Breast epithelium (tissue), 4 donors: ENCODE measurements around the gene MAD1L1. TPM values are rescaled to one million over a fixed set of nuclear protein-coding genes. Genes with fewer than 3 reads are reported as not detected.

ENCODE experiments used
- DNase-seq, 2 donors: peaks; one replicate each; pipeline ENCODE4 v3.0.0-alpha.2; 2019; ENCODE audit warnings: low spot score in 2 of 2
- H3K27ac ChIP-seq, 2 donors: fragments of 200-600 bp; sonication (generic) in 1 of 2; one replicate each; pipeline ENCODE4 v1.5.1; 2016 to 2019; ENCODE audit warnings: mild to moderate bottlenecking in 1 of 2
- H3K27me3 ChIP-seq, 2 donors: fragments of 200-600 bp; sonication (generic) in 1 of 2; one replicate each; pipeline versions ENCODE4 v1.5.1 to v1.6.0; 2017 to 2019; ENCODE audit warnings: control low read depth in 1 of 2, mild to moderate bottlenecking in 1 of 2
- H3K36me3 ChIP-seq: fragments of 200-600 bp; one replicate; pipeline ENCODE4 v1.5.1; 2019
- H3K4me1 ChIP-seq, 2 donors: fragments of 200-600 bp; sonication (generic); one replicate each; pipeline ENCODE4 v1.5.1; 2016 to 2019; ENCODE audit warnings: control low read depth in 1 of 2
- H3K4me3 ChIP-seq, 3 donors: fragments of 200-600 bp; sonication (generic); 1 replicate in 2 of 3; 2 replicates in 1 of 3; pipeline ENCODE4 v1.5.1; 2016 to 2019; ENCODE audit warnings: mild to moderate bottlenecking in 3 of 3, moderate library complexity in 2 of 3
- H3K9me3 ChIP-seq, 2 donors: fragments of 200-600 bp; sonication (generic) in 1 of 2; one replicate each; pipeline ENCODE4 v1.5.1; 2016 to 2019; ENCODE audit warnings: control low read depth in 1 of 2
- CTCF ChIP-seq, 3 donors: fragments of 450-650 bp; IDR thresholded peaks; one replicate each; pipeline ENCODE4 v1.5.1; 2016 to 2017; ENCODE audit warnings: antibody characterized with exemption in 3 of 3, mild to moderate bottlenecking in 3 of 3, moderate library complexity in 3 of 3
- POLR2A ChIP-seq: fragments of 450-650 bp; IDR thresholded peaks from one replicate; pipeline ENCODE4 v1.6.1; 2016; ENCODE audit warnings: antibody characterized with exemption, mild to moderate bottlenecking, moderate library complexity
- POLR2AphosphoS5 ChIP-seq, 3 donors: sonication (generic); formaldehyde crosslinking; IDR thresholded peaks; one replicate each; pipeline ENCODE4 v1.6.1; 2017; ENCODE audit warnings: antibody characterized with exemption in 3 of 3
- intact Hi-C: fragments of 100-400 bp; cut with DNase I; formaldehyde crosslinking; loops from one replicate; pipeline ENCODE4 v1.15.1; 2023; ENCODE audit warnings: low total_unique reads
- total RNA-seq, 3 donors: library from RNA; depleted of rRNA; stranded (reverse); fragments of >200 nt; gene quantifications; one replicate each; pipeline ENCODE4 v1.1.0, GENCODE V29; 2016

The MAD1L1 gene
- total RNA-seq, 3 donors from 2014 or later: 27.7 to 33.9 (median 28.8) TPM

- intact Hi-C loops: no loop called here
- Histone ChIP-seq H3K4me3 (peak overlapping the region; percentile 72 to 100 (median 99)), H3K27ac (peak overlapping the region; percentile 62 to 75), H3K36me3 (no peaks in the 10 kb centered on the region), H3K9me3 (no peaks in the 10 kb centered on the region), H3K4me1 (peaks cover 6 to 11% of the 10 kb centered on the region in 2 donors), H3K27me3 (no peaks in the 10 kb centered on the region)
- no peak for DNase-seq
- TF ChIP-seq POLR2AphosphoS5 (IDR thresholded peaks at IDR 0.05): no peak
- TF ChIP-seq CTCF (IDR thresholded peaks at IDR 0.05): no peak
- TF ChIP-seq POLR2A: no peak
These were observed 566 bp downstream of the MAD1L1 start for GRCh38 chr7:2231992-2232765.

DNA sequence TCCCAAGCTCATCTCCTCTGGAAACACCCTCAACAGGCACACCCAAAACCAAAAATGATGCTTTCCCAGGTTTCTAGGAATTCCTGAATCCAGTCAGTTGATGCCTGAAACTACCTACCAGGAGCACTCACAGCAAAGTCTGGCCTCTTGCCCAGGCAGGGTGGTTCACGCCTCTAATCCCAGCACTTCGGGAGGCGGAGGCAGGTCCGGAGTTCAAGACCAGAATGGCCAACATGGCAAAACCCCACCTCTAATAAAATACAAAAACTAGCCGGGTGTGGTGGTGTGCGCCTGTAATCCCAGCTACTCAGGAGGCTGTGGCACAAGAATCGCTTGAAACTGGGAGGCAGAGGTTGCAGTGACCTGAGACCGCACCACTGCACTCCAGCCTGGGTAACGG, 1.9 kb downstream of the MAD1L1 start:
- no peak for TF ChIP-seq POLR2A
- no peak for TF ChIP-seq CTCF (IDR thresholded peaks at IDR 0.05)
- no peak for TF ChIP-seq POLR2AphosphoS5 (IDR thresholded peaks at IDR 0.05)
- no peaks in the 10 kb centered on the region for H3K9me3 ChIP-seq
- intact Hi-C loops: no loop called here
- no peak overlapping the region for H3K4me3 ChIP-seq
- no peak for DNase-seq
- H3K36me3 ChIP-seq: no peaks in the 10 kb centered on the region
- no peaks in the 10 kb centered on the region for H3K27me3 ChIP-seq
- no peak overlapping the region for H3K27ac ChIP-seq
- peaks cover 6 to 11% of the 10 kb centered on the region in 2 donors for H3K4me1 ChIP-seq

GRCh38 chr7:2230226-2230625, 2.5 kb downstream of the MAD1L1 start:
- H3K4me1 ChIP-seq: peaks cover 6 to 11% of the 10 kb centered on the region in 2 donors
- H3K4me3 ChIP-seq: no peak overlapping the region
- no peaks in the 10 kb centered on the region for H3K9me3 ChIP-seq
- no peaks in the 10 kb centered on the region for H3K36me3 ChIP-seq
- H3K27me3 ChIP-seq: no peaks in the 10 kb centered on the region
- TF ChIP-seq POLR2AphosphoS5 (IDR thresholded peaks at IDR 0.05) (no peak), POLR2A (no peak), CTCF (IDR thresholded peaks at IDR 0.05) (no peak)
- no peak for DNase-seq
- intact Hi-C loops: no loop called here
- H3K27ac ChIP-seq: no peak overlapping the region

- Histone ChIP-seq H3K27ac (no peak overlapping the region), H3K4me3 (no peak overlapping the region), H3K9me3 (no peaks in the 10 kb centered on the region), H3K27me3 (no peaks in the 10 kb centered on the region), H3K36me3 (no peaks in the 10 kb centered on the region), H3K4me1 (peaks cover 6 to 11% of the 10 kb centered on the region in 2 donors)
- intact Hi-C loops: no loop called here
- no peak for DNase-seq
- no peak for TF ChIP-seq POLR2A
- TF ChIP-seq POLR2AphosphoS5 (IDR thresholded peaks at IDR 0.05): no peak
- no peak for TF ChIP-seq CTCF (IDR thresholded peaks at IDR 0.05)
These were observed 3.3 kb downstream of the MAD1L1 start for GRCh38 chr7:2229467-2229866.

DNA sequence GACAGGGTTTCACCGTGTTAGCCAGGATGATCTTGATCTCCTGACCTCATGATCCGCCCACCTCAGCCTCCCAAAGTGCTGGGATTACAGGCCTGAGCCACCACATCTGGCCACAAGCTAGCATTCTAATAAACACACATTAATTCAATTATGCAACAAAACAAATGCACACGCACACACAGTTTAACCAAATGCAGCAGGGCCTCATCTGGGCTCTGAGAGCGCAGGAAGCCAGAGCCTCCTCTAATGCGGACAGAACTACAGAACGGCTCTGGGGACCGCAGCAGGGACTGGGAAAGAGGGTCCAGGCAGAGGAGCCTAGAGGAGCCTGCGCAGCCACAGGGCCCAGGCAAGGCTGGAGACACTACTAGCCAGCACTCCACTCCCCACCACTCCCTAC, 3.8 kb downstream of the MAD1L1 start:
- Histone ChIP-seq H3K4me3 (no peak overlapping the region), H3K4me1 (peaks cover 6 to 11% of the 10 kb centered on the region in 2 donors), H3K27ac (no peak overlapping the region), H3K9me3 (no peaks in the 10 kb centered on the region), H3K27me3 (no peaks in the 10 kb centered on the region), H3K36me3 (no peaks in the 10 kb centered on the region)
- no peak for DNase-seq
- TF ChIP-seq POLR2AphosphoS5 (IDR thresholded peaks at IDR 0.05) (no peak), CTCF (IDR thresholded peaks at IDR 0.05) (no peak), POLR2A (no peak)
- intact Hi-C loops: no loop called here
